Endodermal cell (in vitro differentiated cells): ENCODE data around the gene TJAP1. TPM values are rescaled to one million over a fixed set of nuclear protein-coding genes. Genes with fewer than 3 reads are reported as not detected.

Experiments
- DNase-seq: peaks from one replicate; pipeline ENCODE4 v3.0.0-alpha.2; 2017
- H3K27ac ChIP-seq: 2 replicates; pipeline ENCODE4 v1.5.1; 2013; ENCODE audit warnings: mild to moderate bottlenecking, low read depth, low read length, moderate library complexity
- H3K27me3 ChIP-seq: 2 replicates; pipeline ENCODE4 v1.6.1; 2013; ENCODE audit warnings: mild to moderate bottlenecking, low read length, moderate library complexity; ENCODE audit not compliant: insufficient read depth, control insufficient read depth, poor library complexity, severe bottlenecking
- H3K36me3 ChIP-seq: 2 replicates; pipeline ENCODE4 v1.7.0; 2013; ENCODE audit warnings: mild to moderate bottlenecking, low read length, moderate library complexity; ENCODE audit not compliant: control insufficient read depth, insufficient read depth
- H3K4me1 ChIP-seq: one replicate; pipeline ENCODE4 v1.7.0; 2013; ENCODE audit warnings: low read length; ENCODE audit not compliant: control insufficient read depth, insufficient read depth
- H3K4me3 ChIP-seq: 2 replicates; pipeline ENCODE4 v1.5.1; 2013; ENCODE audit warnings: mild to moderate bottlenecking, low read length, moderate library complexity
- H3K9ac ChIP-seq: 2 replicates; pipeline ENCODE4 v1.6.1; 2013; ENCODE audit warnings: mild to moderate bottlenecking, low read length, moderate library complexity; ENCODE audit not compliant: poor library complexity, severe bottlenecking; ENCODE audit errors: extremely low read depth
- H3K9me3 ChIP-seq: 2 replicates; pipeline ENCODE4 v1.6.1; 2013; ENCODE audit warnings: mild to moderate bottlenecking, low read length, moderate library complexity; ENCODE audit not compliant: control insufficient read depth
- H3K27ac Mint-ChIP-seq: 2 replicates; pipeline ENCODE4 v1.8.0; 2020; ENCODE audit warnings: mixed read lengths
- H3K27me3 Mint-ChIP-seq: 2 replicates; pipeline ENCODE4 v1.8.0; 2021; ENCODE audit warnings: mild to moderate bottlenecking, mixed read lengths; ENCODE audit not compliant: insufficient read depth
- H3K36me3 Mint-ChIP-seq: 2 replicates; pipeline ENCODE4 v1.8.0; 2020; ENCODE audit warnings: low read depth, mixed read lengths
- H3K4me1 Mint-ChIP-seq: 2 replicates; pipeline ENCODE4 v1.8.0; 2020; ENCODE audit warnings: mixed read lengths
- H3K4me3 Mint-ChIP-seq: 2 replicates; pipeline ENCODE4 v1.8.0; 2020; ENCODE audit warnings: mild to moderate bottlenecking, moderate library complexity, mixed read lengths
- H3K9me3 Mint-ChIP-seq: 2 replicates; pipeline ENCODE4 v1.8.0; 2020; ENCODE audit warnings: mild to moderate bottlenecking, mixed read lengths
- CTCF ChIP-seq: fragments of 200-600 bp; sonication (generic); conservative IDR thresholded peaks from 2 replicates; pipeline ENCODE4 v1.5.0; 2021; ENCODE audit warnings: antibody characterized with exemption, mild to moderate bottlenecking
- WGBS, 2 experiments: methylation state at CpG; one replicate each; pipeline versions ENCODE4 v1.1.5 to v1.1.7; 2013; ENCODE audit warnings: missing lambda C conversion rate in 2 of 2, mixed read lengths in 1 of 2; ENCODE audit not compliant: insufficient coverage in 1 of 2, insufficient read length in 1 of 2; 5-methylcytosine and 5-hydroxymethylcytosine counted together
- total RNA-seq, 2 donors: library from RNA; stranded (reverse); fragmentation: NEBNext Ultra II Directional in 1 of 2; extraction: Animal tissue kit (Norgen Biotek cat#: 25700) in 1 of 2; gene quantifications; 2 replicates in 1 of 2; 3 replicates in 1 of 2; pipeline ENCODE4 v1.2.1, GENCODE V29; 2021

Gene TJAP1
- total RNA-seq, 2 donors from 2014 or later: 44.3 to 50.2 TPM

- Mint-ChIP-seq H3K27me3 (no peaks in the 10 kb centered on the region), H3K9me3 (no peaks in the 10 kb centered on the region), H3K4me3 (no peak overlapping the region), H3K4me1 (peaks cover 11% of the 10 kb centered on the region), H3K36me3 (peaks cover 50% of the 10 kb centered on the region), H3K27ac (no peak overlapping the region)
- no peaks in the 10 kb centered on the region for H3K27me3 ChIP-seq
- peak overlapping the region; percentile 100 for H3K4me3 ChIP-seq
- peaks cover 6% of the 10 kb centered on the region for H3K4me1 ChIP-seq
- WGBS, 2 experiments: 84 to 90% methylated on average over 9 of the region's 9 CpGs
- H3K36me3 ChIP-seq: peaks cover 65% of the 10 kb centered on the region
- H3K9ac ChIP-seq: peak overlapping the region; percentile 95
- no peaks in the 10 kb centered on the region for H3K9me3 ChIP-seq
- no peak for TF ChIP-seq CTCF
- no peak for DNase-seq
- no peak overlapping the region for H3K27ac ChIP-seq
These were observed 38.4 kb downstream of the TJAP1 start for GRCh38 chr6:43515808-43516207.

DNA sequence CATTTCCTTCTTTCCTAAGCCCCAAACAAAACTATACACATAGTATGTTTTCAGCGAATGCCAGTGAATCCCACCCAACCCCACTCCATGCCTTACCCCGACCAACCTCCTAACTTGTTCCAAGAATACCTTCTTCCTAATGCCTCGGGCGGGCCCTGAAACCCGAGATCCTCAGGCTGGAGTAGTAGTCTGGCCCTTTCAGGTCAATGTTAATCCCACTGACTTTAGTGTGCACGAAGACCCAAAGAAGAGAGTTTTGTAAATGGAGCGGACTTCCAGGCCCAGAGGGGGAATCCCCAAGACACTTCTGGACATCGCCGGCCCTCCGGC lies 39.0 kb downstream of the TJAP1 start:
- Mint-ChIP-seq H3K4me1 (peaks cover 11% of the 10 kb centered on the region), H3K4me3 (no peak overlapping the region), H3K9me3 (no peaks in the 10 kb centered on the region), H3K36me3 (peaks cover 54% of the 10 kb centered on the region), H3K27ac (no peak overlapping the region), H3K27me3 (no peaks in the 10 kb centered on the region)
- H3K9ac ChIP-seq: peak overlapping the region; percentile 95
- H3K4me3 ChIP-seq: peak overlapping the region; percentile 100
- peak overlapping the region; percentile 70 for H3K27ac ChIP-seq
- WGBS, 2 experiments: 0 to 4% methylated on average over 6 to 10 of the region's 10 CpGs
- no peaks in the 10 kb centered on the region for H3K27me3 ChIP-seq
- peaks cover 6% of the 10 kb centered on the region for H3K4me1 ChIP-seq
- TF ChIP-seq CTCF: no peak
- peaks cover 65% of the 10 kb centered on the region for H3K36me3 ChIP-seq
- no peak for DNase-seq
- H3K9me3 ChIP-seq: no peaks in the 10 kb centered on the region

DNA sequence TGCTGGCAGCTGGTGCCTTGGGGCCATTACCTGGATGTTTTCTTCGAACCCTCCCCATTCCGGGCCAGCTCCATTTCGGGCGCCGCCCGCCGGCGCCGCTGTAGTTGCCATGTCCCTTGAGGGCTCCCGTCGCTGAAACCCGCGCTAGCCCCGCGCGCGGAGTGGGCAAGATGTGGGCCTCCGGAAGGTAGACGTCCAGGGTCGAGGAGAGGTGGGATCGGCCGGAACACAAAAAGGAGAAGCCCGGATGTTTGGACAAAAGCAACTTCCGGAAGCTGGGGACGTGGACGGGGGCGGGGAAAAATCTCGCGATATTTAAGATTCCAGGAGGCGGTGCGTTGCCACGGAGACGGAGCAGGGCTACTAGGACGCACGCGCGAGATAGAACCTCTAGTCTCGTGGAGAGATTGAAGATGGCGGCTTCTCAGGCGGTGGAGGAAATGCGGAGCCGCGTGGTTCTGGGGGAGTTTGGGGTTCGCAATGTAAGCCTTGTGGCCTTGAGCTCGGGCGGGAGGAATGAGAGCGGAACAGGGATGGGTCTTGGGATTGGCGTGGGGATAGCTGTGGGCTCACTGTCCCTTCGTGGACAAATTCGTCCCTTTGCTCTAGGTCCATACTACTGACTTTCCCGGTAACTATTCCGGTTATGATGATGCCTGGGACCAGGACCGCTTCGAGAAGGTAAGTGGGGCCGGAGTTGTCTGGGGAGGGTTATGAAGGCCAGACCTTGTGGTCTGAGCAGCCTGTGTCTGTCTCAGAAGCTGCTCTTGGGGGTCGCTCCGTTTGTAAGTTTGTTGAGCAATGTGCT lies 39.5 kb downstream of the TJAP1 start, which contains the start of the genes POLR1C and YIPF3:
POLR1C (plus strand) TSS at position 393 of the 808 bp plus-strand sequence; CDS start at position 414, 21 bp downstream.
YIPF3 (minus strand) TSS at position 230 of the 808 bp plus-strand sequence; CDS start at position 111, 119 bp downstream.
- peaks cover 52% of the 10 kb centered on the region for H3K36me3 Mint-ChIP-seq
- Histone ChIP-seq H3K4me1 (peaks cover 6% of the 10 kb centered on the region), H3K36me3 (peaks cover 65% of the 10 kb centered on the region), H3K4me3 (peak within 1 kb of the TSS; percentile 100), H3K9me3 (no peaks in the 10 kb centered on the region), H3K9ac (peak within 1 kb of the TSS; percentile 95), H3K27ac (peak within 1 kb of the TSS; percentile 70), H3K27me3 (no peaks in the 10 kb centered on the region)
- peak; percentile 98 for DNase-seq
- H3K27ac Mint-ChIP-seq: no peak within 1 kb of the TSS
- TF ChIP-seq CTCF: no peak
- H3K4me3 Mint-ChIP-seq: no peak within 1 kb of the TSS
- no peaks in the 10 kb centered on the region for H3K9me3 Mint-ChIP-seq
- WGBS, 2 experiments: 0% methylated on average over 32 to 57 of the region's 57 CpGs
- no peaks in the 10 kb centered on the region for H3K27me3 Mint-ChIP-seq
- peaks cover 11% of the 10 kb centered on the region for H3K4me1 Mint-ChIP-seq
